ENCODE data around the gene ACTN2.

The ACTN2 gene

DNA sequence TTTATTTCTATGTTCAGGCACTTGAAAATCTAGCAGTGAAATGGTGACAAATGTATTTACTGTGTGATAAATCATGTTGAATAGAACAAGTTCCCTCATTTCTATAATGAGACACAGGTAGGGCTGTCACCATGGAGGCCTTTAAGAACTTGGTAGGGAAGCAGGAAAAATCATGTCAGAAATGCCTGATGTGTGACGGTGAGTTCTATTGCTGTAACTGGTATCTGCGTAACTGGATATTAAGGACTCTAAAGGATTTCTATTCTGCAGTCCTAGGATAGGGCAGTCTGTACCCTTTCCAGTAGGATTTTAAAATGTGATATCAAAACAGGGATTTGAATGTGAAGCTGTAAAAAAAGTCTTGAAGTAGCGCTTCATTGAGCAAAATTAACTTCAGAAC is 15.5 kb downstream of the ACTN2 start:
- no peak for DNase-seq (ENCODE audit: low read depth in 2 of 2)
- TF ChIP-seq, protein P1, sequence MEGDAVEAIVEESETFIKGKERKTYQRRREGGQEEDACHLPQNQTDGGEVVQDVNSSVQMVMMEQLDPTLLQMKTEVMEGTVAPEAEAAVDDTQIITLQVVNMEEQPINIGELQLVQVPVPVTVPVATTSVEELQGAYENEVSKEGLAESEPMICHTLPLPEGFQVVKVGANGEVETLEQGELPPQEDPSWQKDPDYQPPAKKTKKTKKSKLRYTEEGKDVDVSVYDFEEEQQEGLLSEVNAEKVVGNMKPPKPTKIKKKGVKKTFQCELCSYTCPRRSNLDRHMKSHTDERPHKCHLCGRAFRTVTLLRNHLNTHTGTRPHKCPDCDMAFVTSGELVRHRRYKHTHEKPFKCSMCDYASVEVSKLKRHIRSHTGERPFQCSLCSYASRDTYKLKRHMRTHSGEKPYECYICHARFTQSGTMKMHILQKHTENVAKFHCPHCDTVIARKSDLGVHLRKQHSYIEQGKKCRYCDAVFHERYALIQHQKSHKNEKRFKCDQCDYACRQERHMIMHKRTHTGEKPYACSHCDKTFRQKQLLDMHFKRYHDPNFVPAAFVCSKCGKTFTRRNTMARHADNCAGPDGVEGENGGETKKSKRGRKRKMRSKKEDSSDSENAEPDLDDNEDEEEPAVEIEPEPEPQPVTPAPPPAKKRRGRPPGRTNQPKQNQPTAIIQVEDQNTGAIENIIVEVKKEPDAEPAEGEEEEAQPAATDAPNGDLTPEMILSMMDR (IDR thresholded peaks at IDR 0.05; ENCODE audit: low read depth, low read length): no peak
- no peak overlapping the region for H3K4me3 ChIP-seq (replicated peaks in 1 of 2; ENCODE audit: low read depth in 2 of 2, low read length in 2 of 2)

DNA sequence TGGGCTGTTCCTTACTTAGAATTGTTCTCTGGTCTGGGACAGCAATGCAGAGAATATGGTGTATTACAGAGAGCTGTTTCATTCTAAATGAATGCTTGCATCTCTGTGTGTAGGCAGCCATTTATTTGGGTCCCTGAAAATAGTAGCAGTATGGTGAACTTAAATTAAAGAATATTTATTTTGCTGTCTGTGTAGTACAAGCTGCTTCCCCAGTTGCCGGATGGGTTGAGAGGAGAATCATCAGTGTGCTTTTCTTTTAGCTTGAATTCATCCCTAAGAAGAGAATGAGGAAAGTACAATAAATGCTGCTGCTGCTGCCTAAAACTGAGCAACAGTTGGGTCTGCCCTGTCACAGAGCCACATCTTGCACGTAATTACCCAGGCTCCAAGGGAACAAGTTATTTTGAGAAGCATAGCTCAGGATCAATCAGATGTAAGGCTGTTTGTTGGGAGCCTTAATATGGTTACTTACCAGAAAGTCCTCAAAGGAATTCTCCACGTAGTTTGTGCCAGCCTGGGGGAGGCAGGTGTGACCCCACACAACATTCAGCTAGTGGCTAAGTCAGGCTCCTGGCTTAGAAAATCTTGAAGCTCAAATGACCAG is 16.6 kb downstream of the ACTN2 start:
- DNase-seq (ENCODE audit: low read depth in 2 of 2): no peak
- H3K4me3 ChIP-seq (replicated peaks in 1 of 2; ENCODE audit: low read depth in 2 of 2, low read length in 2 of 2): no peak overlapping the region
- TF ChIP-seq, protein P1 (IDR thresholded peaks at IDR 0.05; ENCODE audit: low read depth, low read length): no peak

DNA sequence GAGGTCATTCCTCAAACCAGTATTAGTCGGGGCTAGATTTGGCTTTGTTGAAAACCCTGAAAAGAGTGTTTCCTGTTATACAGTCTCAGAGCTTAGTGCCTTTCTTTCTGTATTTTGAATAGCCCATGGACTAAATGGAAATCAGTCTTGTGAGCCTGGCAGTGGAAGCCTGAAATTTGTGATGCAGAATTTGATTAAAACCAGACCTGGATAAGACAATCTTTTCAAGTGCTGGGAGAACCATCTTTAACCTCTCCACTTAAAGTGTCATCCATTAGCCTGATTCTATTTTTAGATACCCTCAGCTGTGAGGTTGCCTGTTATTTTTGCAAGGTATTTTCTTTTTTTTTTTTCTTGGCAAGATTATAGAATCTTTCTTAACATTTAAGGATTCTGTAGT is 19.5 kb downstream of the ACTN2 start:
- no peak overlapping the region for H3K4me3 ChIP-seq (replicated peaks in 1 of 2; ENCODE audit: low read depth in 2 of 2, low read length in 2 of 2)
- DNase-seq (ENCODE audit: low read depth in 2 of 2): no peak
- TF ChIP-seq, protein P1 (IDR thresholded peaks at IDR 0.05; ENCODE audit: low read depth, low read length): no peak

DNA sequence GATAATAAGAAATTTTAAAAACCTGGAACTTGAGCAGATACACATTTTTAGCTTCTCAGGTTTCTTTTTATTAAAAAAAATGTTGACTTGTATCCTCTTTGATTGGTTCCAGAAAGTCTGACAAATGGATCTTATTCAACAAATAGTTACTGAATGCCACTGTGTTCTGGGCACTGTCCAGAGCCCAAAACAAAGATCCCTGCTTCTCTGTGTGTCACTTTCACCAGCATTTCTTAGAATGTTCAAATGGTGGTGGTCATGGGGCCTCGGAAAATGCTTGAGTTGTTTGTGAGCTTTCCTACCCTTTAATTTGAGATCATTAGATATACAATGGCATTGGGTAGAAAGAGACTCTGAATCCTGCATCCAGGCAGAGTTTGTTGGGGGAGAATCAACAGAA is 19.9 kb downstream of the ACTN2 start:
- H3K4me3 ChIP-seq (replicated peaks in 1 of 2; ENCODE audit: low read depth in 2 of 2, low read length in 2 of 2): no peak overlapping the region
- TF ChIP-seq, protein P1 (IDR thresholded peaks at IDR 0.05; ENCODE audit: low read depth, low read length): no peak
- no peak for DNase-seq (ENCODE audit: low read depth in 2 of 2)

DNA sequence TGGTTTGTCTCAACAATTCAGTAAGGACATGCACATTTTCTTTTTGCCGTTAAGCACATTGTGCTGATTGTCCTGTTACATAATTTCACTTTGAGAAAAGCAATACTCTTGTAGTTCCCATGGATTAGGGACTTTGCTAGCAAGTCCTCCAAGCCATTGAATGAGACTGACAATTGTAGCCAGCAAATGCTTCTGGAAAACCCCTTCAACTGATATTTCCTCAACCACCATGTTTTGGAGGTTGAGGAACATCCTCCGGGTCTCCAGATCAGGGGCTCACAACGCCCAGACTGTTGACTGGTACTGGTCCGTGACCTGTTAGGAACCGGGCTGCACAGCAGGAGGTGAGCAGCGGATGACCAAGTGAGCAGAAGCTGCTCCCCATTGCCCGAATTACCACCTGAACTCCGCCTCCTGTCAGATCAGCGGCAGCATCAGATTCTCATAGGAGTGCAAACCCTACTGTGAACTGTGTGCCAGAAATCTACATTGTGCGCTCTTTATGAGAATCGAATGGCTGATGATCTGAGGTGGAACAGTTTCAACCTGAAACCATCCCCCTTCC is 24.1 kb downstream of the ACTN2 start:
- TF ChIP-seq, protein P1 (IDR thresholded peaks at IDR 0.05; ENCODE audit: low read depth, low read length): no peak
- no peak for DNase-seq (ENCODE audit: low read depth in 2 of 2)
- H3K4me3 ChIP-seq (replicated peaks in 1 of 2; ENCODE audit: low read depth in 2 of 2, low read length in 2 of 2): no peak overlapping the region

DNA sequence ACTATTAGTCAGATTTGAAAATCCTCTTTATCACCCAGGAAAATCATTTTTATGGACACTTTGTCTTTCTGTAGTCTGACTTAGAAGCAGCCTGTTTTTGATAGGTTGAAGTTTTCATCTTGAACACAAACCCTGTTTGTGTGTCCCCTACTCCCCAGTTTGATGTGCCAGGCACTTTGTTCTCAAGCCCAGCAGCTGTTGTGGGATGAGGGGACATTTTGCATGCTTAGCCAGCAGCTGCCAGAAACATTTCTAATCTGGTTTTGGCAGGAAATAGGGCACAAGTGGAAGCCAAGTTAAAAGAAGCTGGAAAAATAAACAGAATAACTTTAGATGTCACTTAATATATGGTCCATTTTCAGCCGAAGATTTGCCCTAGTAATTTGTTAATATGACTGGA is 29.9 kb downstream of the ACTN2 start:
- TF ChIP-seq, protein P1 (IDR thresholded peaks at IDR 0.05; ENCODE audit: low read depth, low read length): no peak
- DNase-seq (ENCODE audit: low read depth in 2 of 2): peak in 1 of 2 donors; percentile 57
- no peak overlapping the region for H3K4me3 ChIP-seq (replicated peaks in 1 of 2; ENCODE audit: low read depth in 2 of 2, low read length in 2 of 2)

DNA sequence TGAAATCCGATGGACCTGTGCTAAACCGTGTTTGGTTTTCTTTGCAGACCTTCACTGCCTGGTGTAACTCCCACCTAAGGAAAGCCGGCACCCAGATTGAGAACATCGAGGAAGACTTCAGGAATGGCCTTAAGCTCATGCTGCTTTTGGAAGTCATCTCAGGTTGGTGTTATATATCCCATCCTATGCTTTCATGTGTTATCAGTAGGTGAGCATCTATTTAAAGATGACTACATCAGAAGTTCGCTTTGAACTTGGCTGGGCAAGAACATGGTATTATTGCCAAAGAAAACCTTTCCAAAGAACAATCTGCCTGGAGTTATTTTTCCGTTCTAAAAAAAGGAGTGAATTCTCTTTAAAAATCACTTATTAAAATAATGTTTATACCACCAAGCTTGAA is 31.5 kb downstream of the ACTN2 start:
- no peak overlapping the region for H3K4me3 ChIP-seq (replicated peaks in 1 of 2; ENCODE audit: low read depth in 2 of 2, low read length in 2 of 2)
- DNase-seq (ENCODE audit: low read depth in 2 of 2): no peak
- TF ChIP-seq, protein P1 (IDR thresholded peaks at IDR 0.05; ENCODE audit: low read depth, low read length): no peak

All from cardiac fibroblast (primary cell).